NCI-H1694 (cell line): ENCODE results near the gene SLC9A9.
"Not testable (repeated sequence)": the region's sequence is repeated elsewhere in the genome, so short reads cannot be mapped to it uniquely, and the experiment has no call there.

Experiments used
- DNase-seq: peaks from one replicate; lab custom pipeline; 2025; lab: John Stamatoyannopoulos, UW

The SLC9A9 gene

GRCh38 chr3:143695333-143695732 lies 152.9 kb downstream of the SLC9A9 start:
- DNase-seq = not testable (repeated sequence)

- DNase-seq = no peak
Observed at GRCh38 chr3:143693506-143693905, 154.8 kb downstream of the SLC9A9 start.

- no peak for DNase-seq
Observed at GRCh38 chr3:143686638-143687197, 161.6 kb downstream of the SLC9A9 start.

- no peak for DNase-seq
Observed at GRCh38 chr3:143685491-143685890, 162.8 kb downstream of the SLC9A9 start.

GRCh38 chr3:143677430-143677829 lies 170.8 kb downstream of the SLC9A9 start:
- no peak for DNase-seq

GRCh38 chr3:143676747-143677146 lies 171.5 kb downstream of the SLC9A9 start:
- DNase-seq = no peak

GRCh38 chr3:143676021-143676420 lies 172.2 kb downstream of the SLC9A9 start:
- no peak for DNase-seq

- DNase-seq = peak; percentile 87
Observed at GRCh38 chr3:143674100-143674968, 173.9 kb downstream of the SLC9A9 start.

- no peak for DNase-seq
Observed at GRCh38 chr3:143672396-143673165, 175.7 kb downstream of the SLC9A9 start.

GRCh38 chr3:143671626-143672025 lies 176.6 kb downstream of the SLC9A9 start:
- DNase-seq = no peak

- no peak for DNase-seq
Observed at GRCh38 chr3:143668924-143669790, 179.1 kb downstream of the SLC9A9 start.

- DNase-seq = no peak
Observed at GRCh38 chr3:143668385-143668784, 179.9 kb downstream of the SLC9A9 start.

- DNase-seq = no peak
Observed at GRCh38 chr3:143661677-143662076, 186.6 kb downstream of the SLC9A9 start.

- no peak for DNase-seq
Observed at GRCh38 chr3:143658861-143659260, 189.4 kb downstream of the SLC9A9 start.

- no peak for DNase-seq
Observed at GRCh38 chr3:143658116-143658515, 190.2 kb downstream of the SLC9A9 start.

- no peak for DNase-seq
Observed at GRCh38 chr3:143657391-143657790, 190.9 kb downstream of the SLC9A9 start.

GRCh38 chr3:143654906-143655305 lies 193.4 kb downstream of the SLC9A9 start:
- no peak for DNase-seq

- no peak for DNase-seq
Observed at GRCh38 chr3:143653935-143654334, 194.3 kb downstream of the SLC9A9 start.

- no peak for DNase-seq
Observed at GRCh38 chr3:143653493-143653892, 194.8 kb downstream of the SLC9A9 start.

- DNase-seq = no peak
Observed at GRCh38 chr3:143652118-143652517, 196.2 kb downstream of the SLC9A9 start.

GRCh38 chr3:143650827-143651226 lies 197.4 kb downstream of the SLC9A9 start:
- DNase-seq = no peak

- DNase-seq = no peak
Observed at GRCh38 chr3:143650120-143650519, 198.1 kb downstream of the SLC9A9 start.
